ENCODE measurements around the gene CASQ2.
"Not testable (repeated sequence)": the region's sequence is repeated elsewhere in the genome, so short reads cannot be mapped to it uniquely, and the experiment has no call there.

Gene CASQ2

DNA sequence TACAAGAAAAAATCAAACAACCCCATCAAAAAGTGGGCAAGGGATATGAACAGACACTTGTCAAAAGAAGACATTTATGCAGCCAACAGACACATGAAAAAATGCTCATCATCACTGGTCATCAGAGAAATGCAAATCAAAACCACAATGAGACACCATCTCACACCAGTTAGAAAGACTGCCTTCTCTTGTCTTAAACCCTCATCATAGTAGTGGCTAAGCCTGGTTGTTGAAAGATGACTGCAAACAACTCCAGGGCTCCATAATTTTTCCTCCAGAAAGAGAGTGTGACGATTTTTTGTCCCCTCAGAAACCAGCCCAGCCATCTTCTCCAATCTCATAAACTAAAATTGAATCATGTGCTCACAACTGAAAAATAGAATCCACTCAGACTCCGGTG lies 12.1 kb upstream of the CASQ2 start:
- DNase-seq (ENCODE audit: low spot score), result not testable (repeated sequence)

DNA sequence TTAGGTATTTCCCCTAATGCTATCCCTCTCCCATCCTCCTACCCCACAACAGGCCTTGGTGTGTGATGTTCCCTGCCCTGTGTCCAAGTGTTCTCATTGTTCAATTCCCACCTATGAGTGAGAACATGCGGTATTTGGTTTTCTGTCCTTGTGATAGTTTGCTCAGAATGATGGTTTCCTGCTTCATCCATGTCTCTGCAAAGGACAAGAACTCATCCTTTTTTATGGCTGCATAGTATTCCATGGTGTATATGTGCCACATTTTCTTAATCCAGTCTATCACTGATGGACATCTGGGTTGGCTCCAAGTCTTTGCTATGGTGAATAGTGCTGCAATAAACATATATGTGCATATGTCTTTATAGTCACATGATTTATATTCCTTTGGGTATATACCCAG lies 10.6 kb upstream of the CASQ2 start:
- not testable (repeated sequence) for DNase-seq (ENCODE audit: low spot score)

DNA sequence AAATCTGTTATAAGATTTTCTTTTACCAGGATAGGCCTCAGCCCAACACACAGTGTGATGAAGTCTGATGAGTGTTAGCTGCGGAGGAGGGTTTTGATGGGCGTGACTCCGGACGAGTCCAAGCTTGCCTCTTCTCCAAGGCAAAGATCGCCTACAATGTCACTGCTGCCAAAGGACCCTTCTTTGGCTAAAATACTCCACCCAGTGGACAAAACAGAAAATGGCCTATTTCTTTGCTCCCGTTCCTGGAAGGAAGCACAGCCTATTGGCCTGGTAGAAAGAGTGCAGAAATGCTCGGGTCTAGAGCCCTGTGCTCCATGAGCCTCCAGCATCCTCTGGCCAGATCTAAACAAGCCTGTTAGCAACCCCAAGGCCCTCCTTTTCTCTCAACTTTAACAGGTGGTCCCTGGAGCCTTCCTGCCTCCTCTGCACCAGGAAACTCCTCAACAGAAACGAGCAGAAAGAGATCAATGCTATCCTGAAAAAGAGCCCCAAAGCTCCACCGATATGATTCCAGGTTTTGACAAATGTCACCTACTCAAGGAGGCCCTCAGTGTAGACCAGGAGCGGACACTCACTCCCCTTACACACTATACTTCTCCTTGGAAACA lies 3.4 kb upstream of the CASQ2 start:
- peak; percentile 77 for DNase-seq (ENCODE audit: low spot score)

DNA sequence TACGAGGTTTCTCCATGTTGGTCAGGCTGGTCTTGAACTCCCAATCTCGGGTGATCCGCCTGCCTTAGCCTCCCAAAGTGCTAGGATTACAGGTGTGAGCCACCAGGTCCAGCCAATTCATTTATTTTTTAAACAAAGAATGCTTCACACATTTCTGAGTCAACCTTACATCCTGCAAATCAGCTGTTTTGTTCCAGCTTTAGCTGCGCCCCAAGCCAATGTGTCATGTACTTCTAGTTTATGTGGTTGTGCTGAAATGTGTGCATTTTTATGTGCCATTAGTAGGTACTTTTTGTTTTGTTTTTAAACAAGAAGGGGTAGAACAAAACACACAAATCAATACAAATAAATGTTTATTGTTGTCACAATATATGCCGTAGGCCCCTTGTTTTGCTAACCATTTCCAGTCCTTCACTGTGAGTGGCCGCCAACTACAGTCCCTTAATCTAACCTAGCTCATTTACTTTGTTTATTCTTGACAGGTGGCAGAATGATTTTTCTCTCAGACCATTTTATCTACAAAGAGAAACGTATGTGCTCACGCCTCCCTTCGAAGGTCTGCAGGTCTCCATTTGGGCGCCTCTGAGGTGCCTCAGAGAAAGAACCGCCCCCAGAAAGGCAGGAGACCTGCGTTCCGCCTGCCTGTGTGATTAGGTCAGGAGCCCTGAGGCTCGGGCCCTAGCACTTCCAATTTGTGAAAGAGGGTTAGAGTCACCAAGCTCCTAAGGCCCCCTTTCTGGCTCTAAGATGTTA lies 2.8 kb upstream of the CASQ2 start:
- peak; percentile 2 for DNase-seq (ENCODE audit: low spot score)

DNA sequence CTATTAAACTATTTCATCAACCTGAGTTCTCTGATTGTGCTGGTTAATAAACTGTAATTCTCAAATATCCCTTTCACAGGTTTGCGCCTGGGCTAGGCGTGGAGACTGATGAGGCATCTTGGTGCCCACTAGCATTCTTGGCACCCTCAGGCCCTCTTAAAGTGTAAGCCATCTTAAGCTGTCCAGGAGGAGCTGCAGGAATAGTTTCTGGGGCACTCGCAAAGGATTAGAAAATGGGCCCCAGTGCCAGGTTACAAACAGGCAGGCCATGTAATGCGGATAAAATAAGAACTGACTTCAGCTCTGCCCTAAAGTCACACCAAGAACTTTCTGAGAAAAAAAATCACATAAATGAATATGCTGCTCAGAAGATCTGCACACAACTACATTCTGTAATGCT lies 1.1 kb downstream of the CASQ2 start:
- DNase-seq (ENCODE audit: low spot score), result no peak

DNA sequence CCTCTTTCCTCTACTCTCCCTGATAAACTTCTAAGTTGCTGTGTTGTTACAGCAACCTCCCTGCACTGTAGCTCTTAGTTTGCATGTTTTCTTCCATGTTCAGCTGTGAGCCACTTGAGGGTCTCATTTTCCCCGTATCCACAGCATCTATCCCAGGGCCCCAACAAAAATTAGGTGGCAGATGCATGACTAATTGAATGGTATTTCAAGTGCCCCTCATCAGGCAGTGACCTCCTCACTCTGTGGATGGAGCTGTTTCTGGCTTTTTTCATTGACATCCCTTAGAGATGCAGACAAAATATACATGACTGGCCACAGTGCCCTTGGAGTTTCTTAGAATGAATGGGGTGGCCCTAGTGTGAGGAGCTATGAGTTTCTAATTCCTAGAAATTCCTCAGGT lies 3.4 kb downstream of the CASQ2 start:
- DNase-seq (ENCODE audit: low spot score), result no peak

DNA sequence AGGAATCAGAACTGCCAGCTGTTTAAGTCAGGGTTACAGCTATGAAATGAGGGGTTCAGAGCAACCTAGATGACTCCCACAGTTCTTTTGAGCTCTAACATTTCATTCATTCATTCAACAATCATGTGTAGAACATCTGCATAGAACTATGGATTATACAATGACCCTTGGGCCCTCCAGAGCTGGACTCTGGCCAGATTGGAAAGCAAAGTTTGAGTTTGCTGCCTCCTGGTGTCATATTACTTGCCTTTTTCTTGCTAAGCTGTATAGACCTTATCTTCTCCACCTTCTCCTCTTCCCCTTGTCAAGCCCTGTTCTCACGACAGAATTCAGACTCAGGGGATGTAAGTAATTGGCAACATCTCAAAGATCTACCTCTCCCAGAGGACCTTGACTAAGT lies 4.0 kb downstream of the CASQ2 start:
- DNase-seq (ENCODE audit: low spot score), result no peak

DNA sequence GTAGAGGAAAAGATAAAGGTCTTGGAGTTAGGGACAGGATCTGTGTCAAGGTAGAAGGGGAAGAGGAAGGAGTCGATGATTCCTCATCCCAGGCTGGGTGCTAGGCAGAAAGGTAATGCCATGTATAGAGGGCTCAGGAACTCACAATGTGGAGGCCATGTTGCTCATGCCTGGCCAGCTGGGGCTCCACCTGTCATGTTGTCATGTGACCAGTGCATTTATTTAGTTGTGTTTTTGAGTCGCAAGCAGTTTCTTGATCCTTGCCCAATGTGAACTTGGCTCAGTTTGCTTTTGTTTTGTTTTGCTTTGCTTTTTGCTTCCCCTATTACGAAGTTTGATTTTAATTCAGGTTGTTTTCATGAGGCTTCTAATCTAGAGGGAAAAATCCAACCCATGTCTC lies 5.7 kb downstream of the CASQ2 start:
- no peak for DNase-seq (ENCODE audit: low spot score)

DNA sequence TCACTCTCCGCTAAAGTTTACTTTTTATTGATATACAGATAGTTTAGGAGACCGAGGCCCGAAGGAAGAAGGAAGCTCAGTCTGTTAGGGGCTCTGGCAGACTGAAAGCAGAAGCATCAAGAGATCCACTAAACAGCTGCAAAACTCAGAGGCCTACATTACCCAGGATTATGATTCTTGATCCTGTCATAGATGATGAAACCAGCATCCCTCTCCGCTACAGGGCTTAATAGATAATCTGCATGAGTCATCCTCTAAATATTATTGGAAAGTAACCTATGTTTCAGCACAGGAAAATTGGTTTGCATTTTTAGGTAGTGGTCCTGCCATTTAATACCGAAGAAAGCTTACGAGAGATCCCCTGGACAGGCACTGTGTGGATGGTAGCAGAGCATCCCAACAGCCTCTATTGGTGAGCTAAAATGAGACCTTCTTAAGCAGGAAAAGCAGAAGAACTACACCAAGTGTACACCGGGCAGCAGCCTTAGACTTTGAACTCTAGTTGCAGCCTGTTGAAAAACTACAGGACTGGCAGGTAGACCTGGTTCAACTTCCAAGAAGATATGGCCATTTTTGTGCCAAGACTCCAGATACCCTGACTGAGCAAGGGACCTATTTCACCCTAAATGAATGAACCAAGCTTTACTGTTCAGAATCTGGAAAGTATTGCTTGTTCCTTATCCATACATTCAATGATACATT lies 6.8 kb downstream of the CASQ2 start:
- no peak for DNase-seq (ENCODE audit: low spot score)

DNA sequence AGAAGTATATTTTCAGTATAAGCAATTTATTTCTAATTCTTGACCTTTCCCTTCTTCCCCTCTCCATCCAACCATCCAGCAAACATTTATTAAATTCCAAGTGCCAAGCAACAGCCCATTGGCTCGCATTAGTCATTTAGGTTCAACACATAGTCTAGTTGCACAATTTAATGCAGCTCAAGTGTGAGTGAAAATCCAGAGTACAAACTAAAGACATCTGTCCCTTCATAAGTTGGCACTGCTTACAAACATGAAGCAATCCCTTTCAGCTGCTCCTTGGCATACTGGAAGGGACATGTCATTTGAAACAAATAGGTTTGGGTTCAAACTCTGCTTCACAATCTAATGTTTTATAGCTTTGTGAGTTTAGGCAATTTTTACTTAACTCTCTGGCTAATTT lies 10.7 kb downstream of the CASQ2 start:
- no peak for DNase-seq (ENCODE audit: low spot score)

DNA sequence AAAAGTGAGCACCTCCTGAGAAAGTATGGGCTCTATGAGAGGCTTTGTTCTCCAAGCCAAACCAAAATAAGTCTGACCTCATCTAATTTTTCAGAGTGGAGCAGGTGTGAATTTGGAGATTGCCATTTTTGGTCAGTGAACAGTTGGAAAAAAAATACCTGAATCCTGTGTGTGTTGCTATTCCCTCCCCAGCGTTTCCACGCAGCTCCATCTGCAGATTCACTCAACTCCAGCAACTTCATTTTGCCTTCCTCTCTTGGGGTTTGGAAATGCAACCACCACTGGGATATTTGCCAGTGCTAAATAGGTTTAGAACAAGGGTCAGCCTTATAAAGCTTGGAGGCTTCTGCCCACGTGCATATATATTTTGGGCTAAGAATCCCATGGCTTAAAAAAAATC lies 11.2 kb downstream of the CASQ2 start:
- DNase-seq (ENCODE audit: low spot score), result no peak

DNA sequence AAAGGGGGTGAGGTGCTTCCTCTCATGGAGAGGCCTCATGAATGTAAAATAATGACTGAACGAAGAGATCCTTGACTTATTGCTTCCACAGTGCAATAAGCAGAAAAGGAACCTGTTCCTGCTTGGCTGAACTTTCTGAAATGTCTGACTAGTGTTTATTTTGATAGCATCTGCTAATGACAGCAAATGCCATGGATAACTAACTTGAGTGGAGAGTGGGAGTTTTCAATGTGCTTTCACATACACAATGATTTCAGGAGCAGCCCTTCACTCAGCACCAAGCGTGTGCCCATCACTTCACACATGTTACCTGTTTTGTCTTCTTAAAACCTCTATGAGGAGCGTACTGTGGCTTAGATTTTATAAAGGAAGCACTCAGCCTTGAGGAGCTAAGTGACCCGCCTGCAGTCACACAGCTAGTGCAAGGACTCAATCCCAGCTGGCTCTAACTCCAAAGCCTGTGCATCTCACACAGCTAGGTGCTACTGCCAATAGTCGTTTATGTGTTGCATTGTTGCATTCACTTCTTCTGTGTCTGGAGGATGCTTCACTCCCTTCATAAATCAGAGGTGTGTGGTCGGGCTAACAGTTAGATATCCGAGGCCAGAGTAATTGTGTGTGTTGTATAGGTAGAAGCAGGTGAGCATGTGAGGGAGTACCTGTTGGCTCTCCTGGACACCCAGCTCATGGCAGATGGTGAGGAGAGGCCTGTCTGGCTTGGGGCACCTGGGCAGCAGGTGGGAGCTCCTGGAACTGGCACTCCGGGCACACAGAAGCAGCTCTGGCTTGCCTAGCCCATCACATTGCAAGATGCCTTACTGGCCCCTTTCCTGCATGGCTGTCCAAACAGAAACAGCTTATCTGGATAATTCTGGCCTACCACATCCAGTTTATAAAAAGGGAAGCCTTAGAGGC lies 12.8 kb downstream of the CASQ2 start:
- no peak for DNase-seq (ENCODE audit: low spot score)

DNA sequence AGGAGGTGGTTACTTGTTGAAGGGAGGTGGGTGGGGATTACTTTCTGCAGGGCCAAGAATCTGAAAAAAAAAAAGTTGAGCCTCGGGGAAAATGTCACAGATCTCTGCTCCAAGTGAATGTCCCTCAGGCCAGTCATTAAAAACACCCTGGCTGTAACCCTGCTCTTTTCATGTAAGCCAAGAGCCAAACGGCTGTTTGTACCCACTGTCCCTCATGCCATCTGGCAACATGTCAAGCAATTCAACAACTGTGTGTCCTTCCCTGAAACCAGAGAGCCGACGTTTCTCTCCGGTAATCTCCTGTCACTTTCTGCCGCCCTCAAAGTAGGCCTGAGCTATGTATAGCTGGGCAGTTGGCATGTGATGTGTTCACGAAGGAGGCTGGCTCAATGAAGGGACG lies 14.7 kb downstream of the CASQ2 start:
- DNase-seq (ENCODE audit: low spot score), result no peak

DNA sequence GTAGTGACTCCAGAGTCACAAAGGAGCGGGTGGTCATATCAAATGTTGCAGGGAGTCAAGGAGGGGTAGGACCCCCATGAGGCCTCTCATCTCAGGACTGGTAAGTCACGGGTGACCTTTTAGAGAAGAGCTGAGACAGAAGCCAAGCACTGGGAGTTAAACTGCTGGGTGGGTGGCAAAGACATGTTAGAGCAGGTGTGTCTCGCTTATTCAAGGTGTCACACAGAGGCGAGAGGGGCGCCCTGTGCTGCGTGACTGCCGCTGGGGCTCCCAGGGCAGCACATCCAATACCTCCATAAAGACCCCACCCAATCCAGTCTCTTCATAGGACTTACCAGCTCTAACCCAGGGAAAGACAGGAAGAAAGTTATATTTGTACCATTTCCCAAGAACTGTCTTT lies 15.2 kb downstream of the CASQ2 start:
- no peak for DNase-seq (ENCODE audit: low spot score)

DNA sequence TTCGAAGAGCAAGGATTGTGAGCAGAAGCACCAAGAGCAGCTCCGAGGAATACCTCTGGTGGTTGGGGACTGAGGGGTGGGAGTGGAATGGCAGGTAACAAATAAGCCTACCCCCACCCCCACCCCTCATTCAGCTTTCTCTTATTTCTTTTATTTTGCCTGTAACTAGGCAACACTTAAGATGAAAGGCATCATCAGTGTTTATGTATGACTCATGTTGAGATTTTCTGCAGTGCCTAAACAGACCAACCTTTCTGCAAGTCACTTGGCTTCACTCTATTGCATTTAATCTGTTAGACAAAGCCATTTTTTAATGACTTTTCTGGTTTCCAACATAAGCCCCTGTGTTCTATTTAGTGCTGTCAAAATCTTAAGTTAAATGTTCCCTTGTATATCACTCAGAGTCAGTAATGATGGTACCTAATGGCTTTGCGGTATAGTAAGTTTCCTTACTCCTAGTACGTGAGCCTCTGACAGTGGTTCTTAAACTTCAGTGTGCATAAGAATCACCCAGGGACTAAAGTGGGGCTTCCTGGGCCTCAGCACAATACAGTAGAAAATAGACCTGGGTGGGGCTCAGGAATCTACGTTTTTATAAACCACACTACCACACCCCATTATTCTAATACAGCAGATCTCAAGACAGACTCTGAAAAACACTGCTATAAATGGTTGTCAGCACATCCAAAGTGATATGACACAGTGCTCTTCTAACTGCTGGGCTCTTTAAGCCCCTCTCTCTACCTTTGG lies 19.9 kb downstream of the CASQ2 start:
- no peak for DNase-seq (ENCODE audit: low spot score)

DNA sequence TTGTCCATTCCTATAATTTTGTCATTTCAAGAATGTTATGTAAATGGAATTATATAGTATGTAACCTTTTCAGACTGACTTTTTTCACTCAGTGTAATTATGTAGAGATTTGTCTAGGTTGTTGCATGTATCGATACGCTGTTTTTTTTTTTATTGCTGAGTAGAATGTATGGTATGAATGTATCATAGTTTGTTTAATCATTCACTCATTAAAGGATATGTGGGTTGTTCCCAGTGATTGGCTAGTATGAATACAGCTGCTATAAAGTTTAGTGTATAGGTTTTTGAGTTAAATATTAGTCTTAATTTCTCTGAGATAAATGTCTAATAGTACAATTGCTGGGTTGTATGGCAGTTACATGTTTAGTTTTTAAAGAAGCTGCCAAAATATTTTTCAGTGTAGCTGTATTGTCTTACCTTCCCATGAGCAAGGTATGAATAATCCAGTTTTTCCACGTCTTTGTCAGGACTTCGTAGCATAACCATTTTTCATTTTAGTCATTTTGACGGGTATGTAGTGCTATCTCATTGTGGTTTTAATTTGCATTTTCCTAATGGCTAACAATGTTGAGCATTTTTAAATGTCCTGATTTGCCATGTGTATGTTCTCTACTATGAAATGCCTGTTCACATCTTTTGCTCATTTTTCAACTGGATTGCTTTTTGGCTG lies 22.4 kb downstream of the CASQ2 start:
- DNase-seq (ENCODE audit: low spot score), result no peak

DNA sequence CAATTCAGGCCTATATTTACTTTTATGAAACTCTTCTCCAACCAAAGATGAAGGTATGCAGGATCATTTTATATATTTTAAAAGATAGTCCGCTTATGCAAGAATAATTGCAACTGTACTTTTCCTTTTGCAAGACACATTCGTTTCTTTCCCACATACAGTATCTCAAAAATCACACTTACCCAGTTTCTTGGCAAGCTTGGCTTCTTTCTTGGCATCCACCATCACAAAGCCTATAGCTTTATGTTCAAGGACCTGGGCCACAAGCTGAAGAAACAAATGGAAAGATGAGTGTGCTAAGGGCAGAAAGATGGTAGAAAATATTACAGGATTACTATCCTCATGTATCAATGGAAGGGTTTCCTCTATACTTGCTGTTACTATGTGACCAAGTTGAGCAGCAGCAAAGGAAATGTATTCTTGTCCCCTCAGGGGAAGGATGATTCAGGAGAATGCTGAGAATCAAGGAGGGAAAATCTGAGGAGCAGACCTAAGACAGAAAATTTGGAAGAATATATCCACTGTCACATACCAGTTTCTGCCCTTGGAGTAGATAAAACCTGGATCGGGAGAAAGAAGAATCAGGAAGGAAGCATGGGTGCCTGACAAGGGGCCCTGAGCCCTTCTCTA lies 23.8 kb downstream of the CASQ2 start:
- no peak for DNase-seq (ENCODE audit: low spot score)

DNA sequence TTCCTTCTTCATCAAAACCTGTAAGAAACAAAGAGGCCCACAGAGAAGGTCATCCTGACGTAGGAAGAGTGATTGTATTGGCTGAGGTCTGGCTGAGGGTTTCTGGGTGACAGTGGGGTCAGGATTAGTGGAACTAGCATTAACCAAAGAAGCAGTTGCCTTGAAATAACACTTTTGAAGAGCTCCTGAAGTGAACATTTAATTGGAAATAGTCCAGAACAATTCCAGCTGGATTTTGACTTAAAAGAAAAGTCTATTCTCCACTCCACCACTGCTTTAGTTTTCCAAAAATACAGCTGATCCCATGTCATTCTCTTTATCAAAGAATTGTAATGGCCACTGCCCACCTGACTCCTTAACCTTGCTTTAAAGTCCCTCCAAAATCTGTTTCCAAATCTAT lies 27.7 kb downstream of the CASQ2 start:
- DNase-seq (ENCODE audit: low spot score), result no peak

DNA sequence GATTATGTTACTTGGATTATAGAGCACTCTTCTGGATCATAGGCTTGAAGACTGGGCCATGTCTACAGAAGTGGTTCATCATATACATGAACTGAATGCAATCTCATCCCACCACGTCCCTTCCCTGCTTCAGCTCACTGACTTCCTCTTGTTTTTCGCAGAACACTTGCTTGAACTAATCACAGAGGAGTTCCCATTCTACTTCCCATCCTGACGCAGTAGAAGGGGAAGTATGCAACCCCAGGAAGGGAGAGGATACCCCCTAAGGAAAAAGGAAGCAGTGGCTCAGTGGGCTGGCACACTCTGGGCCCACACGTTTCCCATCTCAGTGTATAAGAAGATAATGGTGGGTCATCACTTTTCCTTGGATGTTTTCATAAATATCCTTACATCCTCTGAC lies 36.2 kb downstream of the CASQ2 start:
- no peak for DNase-seq (ENCODE audit: low spot score)

DNA sequence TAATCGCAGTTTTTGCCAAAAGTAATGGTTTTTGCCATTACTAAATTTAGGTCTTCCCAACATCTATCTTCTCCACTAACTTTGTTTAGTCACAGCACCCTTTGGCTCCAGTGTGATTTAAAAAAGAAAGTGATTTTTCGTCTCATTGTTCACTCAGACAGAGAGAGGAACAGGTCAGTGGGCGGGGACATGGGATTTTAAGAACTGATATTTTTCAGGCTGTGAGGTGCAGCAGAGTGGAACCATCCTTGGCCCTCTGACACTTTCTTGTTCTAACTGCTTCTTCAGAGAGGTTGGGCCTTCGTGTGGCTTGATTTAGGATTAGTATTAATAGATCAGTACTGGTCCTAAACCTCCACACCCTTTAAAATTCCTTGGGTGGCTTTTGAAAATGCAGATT lies 38.8 kb downstream of the CASQ2 start:
- no peak for DNase-seq (ENCODE audit: low spot score)

DNA sequence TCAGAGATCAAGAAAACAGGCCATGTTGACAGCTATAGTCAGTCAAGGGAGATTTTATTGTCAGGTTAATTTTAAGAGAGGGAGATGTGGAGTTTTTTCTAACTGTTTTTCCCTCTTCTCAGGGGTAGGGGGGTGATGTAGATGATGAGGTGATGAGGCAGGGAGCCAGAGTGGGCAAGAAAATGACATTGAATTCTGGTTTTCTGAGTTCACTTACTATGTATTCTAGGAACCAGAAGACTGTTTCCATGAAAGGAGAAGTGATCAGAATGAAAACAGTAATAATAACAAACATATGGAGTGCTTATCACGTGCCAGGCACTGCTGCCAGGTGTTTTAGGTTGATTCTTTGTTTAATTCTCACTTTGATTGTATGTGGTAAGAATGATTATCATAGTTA lies 40.2 kb downstream of the CASQ2 start:
- DNase-seq (ENCODE audit: low spot score), result no peak
